ENCODE data around the gene LDAF1.

Gene LDAF1

GRCh38 chr16:21156767-21157467 is 1.6 kb upstream of the LDAF1 start:
- in situ Hi-C loops (cut with MboI; ENCODE audit: low sequenced_read_pairs, unreplicated experiment) = no loop called here
- peak; percentile 62 for DNase-seq (ENCODE audit: low spot score)
- TF ChIP-seq CTCF (IDR thresholded peaks at IDR 0.05; ENCODE audit: borderline replicate concordance, control extremely low read depth, extremely low read depth, insufficient read depth, missing control alignments) = peak; percentile 36

DNA sequence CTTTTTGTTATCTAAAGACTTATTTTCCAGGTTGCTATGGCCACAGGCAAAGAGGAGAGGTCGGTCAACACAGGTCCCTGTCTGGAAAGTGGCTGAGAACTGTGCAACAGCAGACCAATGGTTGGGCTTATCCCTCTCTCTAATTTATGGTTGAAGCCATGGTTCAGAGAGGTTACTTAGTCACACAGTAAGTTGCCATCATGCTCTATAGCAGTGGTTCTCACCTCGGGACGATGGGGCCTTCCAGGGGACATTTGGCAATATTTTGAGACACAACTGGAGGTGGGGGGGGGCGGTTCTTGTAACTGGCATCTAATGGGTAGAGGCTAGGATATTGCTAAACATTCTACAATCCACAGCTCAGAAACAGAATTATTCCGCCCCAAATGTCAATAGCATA is 842 bp upstream of the LDAF1 start:
- TF ChIP-seq CTCF (IDR thresholded peaks at IDR 0.05; ENCODE audit: borderline replicate concordance, control extremely low read depth, extremely low read depth, insufficient read depth, missing control alignments) = no peak
- DNase-seq (ENCODE audit: low spot score) = no peak
- in situ Hi-C loops (cut with MboI; ENCODE audit: low sequenced_read_pairs, unreplicated experiment) = no loop called here

GRCh38 chr16:21159281-21159951 is 942 bp downstream of the LDAF1 start:
- in situ Hi-C loops (cut with MboI; ENCODE audit: low sequenced_read_pairs, unreplicated experiment) = no loop called here
- no peak for TF ChIP-seq CTCF (IDR thresholded peaks at IDR 0.05; ENCODE audit: borderline replicate concordance, control extremely low read depth, extremely low read depth, insufficient read depth, missing control alignments)
- peak; percentile 51 for DNase-seq (ENCODE audit: low spot score)

DNA sequence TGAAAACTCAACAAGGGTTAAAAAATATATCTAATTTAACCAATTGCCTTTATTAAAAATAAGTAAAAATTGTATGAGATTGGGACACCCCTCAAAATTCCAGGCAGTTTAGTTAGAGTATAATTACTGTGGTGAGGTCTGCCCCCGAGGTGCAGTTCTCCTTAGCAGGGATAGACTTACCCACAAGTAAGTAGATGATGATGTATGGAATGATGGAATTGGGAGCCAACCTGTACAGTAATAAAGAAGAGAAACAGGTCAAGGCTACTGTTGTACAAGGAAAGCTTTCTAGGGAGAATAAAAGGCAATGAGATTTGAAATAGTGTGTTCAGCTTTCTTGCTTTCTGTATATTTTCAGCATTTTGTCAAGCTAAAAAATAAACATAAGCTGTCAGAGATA is 1.8 kb downstream of the LDAF1 start:
- in situ Hi-C loops (cut with MboI; ENCODE audit: low sequenced_read_pairs, unreplicated experiment) = no loop called here
- no peak for DNase-seq (ENCODE audit: low spot score)
- no peak for TF ChIP-seq CTCF (IDR thresholded peaks at IDR 0.05; ENCODE audit: borderline replicate concordance, control extremely low read depth, extremely low read depth, insufficient read depth, missing control alignments)

GRCh38 chr16:21161211-21161610 is 2.7 kb downstream of the LDAF1 start:
- DNase-seq (ENCODE audit: low spot score) = no peak
- TF ChIP-seq CTCF (IDR thresholded peaks at IDR 0.05; ENCODE audit: borderline replicate concordance, control extremely low read depth, extremely low read depth, insufficient read depth, missing control alignments) = no peak
- in situ Hi-C loops (cut with MboI; ENCODE audit: low sequenced_read_pairs, unreplicated experiment) = no loop called here

DNA sequence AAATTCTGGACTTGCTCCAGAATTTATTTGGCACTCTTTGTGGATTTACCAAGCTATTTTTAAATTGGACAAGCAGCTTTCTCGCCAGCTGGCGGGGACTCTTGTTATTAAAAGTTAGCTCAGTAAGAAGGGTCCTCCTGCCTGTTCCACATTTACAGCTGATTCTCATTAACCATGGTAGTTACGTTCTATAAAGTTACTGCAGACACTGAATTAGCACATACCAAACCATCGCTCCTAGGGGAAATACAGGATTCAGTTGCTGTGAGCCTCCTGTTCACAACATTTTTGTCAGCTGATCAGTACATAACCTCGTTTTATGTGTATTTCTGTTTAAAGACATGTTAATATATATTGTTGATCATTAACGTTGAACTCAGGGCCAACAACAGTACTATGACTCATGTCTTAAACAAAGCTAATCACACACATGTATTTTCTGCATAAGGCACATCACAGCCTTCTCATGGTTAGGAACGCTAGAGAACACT is 4.2 kb downstream of the LDAF1 start:
- no peak for DNase-seq (ENCODE audit: low spot score)
- in situ Hi-C loops (cut with MboI; ENCODE audit: low sequenced_read_pairs, unreplicated experiment) = no loop called here
- TF ChIP-seq CTCF (IDR thresholded peaks at IDR 0.05; ENCODE audit: borderline replicate concordance, control extremely low read depth, extremely low read depth, insufficient read depth, missing control alignments) = no peak
